ENCODE measurements around the gene ALDH5A1.

Gene ALDH5A1

DNA sequence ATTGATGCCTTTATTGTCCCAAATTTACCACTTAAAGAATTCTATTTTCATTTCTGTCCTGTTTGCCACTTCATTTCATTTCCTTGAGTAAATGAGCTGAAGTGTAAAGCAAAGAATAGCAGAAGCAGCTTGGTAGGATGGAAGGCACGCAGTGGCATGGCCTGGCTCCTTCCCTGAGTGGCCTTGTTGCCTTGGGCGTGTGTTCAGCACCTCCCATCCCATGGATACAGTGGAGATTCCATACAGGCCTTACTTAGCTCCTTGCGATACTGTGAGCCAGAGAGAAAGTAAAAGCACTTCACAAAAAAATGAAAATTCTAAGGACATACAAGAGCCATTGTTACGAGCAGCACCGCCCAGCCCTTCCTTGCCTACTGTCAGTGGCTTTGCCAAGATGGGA is 39.6 kb downstream of the ALDH5A1 start:
- DNase-seq = no peak

- no peak for DNase-seq
Measured at GRCh38 chr6:24535210-24535609, 40.4 kb downstream of the ALDH5A1 start.

- no peak for DNase-seq
Measured at GRCh38 chr6:24536466-24536865, 41.7 kb downstream of the ALDH5A1 start.

DNA sequence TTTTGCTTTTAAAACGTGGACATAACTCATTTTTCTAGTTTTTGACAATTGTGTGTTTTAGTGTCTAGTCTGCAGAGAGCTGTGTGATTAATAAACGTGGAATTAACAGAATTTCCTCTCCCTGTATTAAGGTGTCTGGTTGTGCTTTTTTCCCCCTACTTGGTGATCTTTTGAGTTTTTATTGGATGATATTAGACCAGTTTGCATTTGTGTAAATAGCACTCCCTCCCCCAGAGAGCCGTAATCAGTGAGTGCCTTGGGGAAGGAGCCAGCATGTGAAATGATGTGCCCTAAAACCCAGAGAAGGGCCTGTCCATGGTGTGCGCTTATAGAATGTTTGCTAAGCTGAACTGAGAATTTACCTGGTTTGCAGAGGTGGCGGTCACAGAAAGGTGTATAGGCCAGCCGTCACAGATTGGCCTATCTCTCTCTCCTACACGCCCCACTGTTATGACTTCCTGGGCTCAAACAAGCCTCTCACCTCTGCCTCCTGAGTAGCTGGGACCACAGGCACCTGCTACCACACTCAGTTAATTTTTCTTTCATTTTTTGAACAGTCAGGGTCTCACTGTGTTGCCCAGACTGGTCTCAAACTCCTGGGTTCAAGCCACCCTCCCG is 42.4 kb downstream of the ALDH5A1 start:
- DNase-seq = no peak

DNA sequence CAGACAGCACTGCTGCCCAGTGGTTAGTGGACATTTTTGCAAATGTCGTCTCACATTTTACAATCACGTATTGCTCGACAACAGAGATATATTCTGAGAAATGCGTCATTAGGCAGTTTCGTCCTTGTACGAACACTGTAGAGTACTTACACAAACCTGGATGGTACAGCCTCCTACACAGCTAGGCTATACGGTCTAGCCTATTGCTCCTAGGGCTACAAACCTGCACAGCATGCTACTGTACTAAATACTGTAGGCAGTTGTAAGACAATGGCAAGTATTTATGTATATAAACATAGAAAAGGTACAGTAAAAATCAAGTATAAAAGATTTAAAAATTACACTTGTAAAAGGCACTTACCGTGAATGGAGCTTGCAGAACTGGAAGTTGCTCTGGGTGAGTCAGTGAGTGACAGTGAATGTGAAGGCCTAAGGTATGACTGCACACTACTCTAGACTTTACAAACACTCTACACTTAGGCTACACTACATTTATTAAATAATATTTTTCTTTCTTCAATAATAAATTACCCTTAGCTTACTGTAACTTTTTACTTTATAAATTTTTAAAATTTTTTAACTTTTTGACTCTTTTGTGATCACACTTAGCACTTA is 43.1 kb downstream of the ALDH5A1 start:
- no peak for DNase-seq

DNA sequence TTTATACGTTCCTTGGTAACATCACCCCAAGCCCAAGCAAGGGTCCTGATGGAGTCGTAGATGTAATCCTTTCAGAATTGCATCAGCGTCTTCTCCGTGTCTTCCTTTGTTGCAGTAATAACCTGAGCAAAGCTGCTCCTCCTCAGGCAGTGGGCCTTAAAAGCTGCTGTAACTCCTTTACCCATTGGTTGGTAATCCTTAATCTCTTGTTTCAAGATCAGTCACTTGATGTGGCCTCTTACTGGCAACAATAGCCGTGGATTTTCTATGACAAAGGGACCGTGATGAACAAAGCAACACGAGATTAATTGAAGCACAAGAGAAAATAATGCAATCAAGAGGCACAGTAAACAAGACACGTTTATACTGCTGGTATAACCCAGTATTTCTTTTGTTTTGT is 44.6 kb downstream of the ALDH5A1 start:
- no peak for DNase-seq

DNA sequence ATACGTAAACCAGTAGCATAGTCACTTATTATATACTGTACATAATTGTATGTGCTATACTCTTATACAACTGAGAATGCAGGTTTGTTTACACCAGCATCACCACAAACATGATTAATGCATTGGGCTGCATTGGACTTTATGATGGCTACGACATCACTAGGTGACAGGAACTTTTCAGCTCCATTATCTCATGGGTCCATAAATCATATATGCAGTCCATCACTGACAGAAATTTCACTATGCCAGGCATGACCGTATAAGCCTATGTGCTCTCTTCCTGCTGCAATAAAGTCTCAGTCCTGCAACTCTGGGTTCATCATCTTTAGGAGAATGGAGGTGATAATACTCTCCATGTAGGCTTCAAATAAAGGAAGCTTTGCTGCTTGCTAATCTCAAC is 45.4 kb downstream of the ALDH5A1 start:
- no peak for DNase-seq

GRCh38 chr6:24543683-24544082 is 48.9 kb downstream of the ALDH5A1 start:
- no peak for DNase-seq

- no peak for DNase-seq
Measured at GRCh38 chr6:24545183-24545582, 50.4 kb downstream of the ALDH5A1 start.

GRCh38 chr6:24545691-24546090 is 50.9 kb downstream of the ALDH5A1 start:
- DNase-seq = no peak

DNA sequence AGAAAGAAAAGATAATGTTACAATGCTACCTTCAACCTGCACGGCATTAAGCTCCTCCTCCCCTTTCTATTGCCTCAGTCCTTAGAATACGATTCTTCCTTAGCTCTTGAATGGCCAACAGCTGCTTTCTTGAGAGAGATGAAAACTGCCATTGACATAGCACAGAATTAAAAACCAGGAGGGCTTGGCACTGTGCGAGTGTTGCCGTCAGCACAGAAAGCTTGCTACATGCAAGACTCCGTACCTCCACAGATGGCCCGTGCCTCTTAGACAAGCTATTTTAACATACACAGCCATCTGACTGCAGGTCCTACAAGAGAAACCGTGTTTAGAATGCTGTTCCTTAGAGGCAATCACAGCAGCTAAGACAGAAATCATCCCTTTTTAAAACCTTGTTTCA is 51.7 kb downstream of the ALDH5A1 start:
- no peak for DNase-seq

- DNase-seq = no peak
Measured at GRCh38 chr6:24547243-24547642, 52.5 kb downstream of the ALDH5A1 start.

- DNase-seq = no peak
Measured at GRCh38 chr6:24549158-24549557, 54.4 kb downstream of the ALDH5A1 start.

DNA sequence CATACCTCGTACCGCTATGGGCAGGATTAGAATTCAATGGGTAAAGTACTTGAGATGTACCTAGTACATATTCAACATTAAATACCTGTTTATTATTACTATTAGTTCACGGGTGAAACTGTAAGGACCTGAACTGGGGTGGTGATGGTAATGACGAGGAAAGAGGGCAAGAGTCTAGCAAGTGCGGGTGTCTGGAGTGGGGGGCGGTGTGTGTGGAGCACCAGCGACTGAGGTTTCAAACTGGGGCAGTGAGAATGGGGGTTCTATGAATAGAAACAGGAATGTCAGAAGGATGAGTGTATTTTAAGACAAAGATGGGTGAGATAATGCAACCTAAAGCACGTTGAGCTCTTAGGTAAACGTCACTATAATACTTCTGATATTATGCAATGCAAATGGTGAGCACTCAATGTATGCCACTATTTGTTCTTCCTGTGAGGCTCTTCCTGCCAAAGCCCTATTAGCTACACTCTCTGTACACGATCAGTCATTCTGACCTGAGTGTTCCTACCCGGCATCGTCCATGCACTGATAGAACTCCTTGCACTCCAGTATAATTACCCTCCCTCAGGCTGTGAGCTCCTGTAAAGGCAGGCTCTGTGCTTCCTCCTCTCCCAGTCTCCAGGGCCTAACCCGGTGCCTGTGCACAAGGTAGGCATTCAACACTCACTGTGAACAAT is 55.0 kb downstream of the ALDH5A1 start:
- DNase-seq = no peak

- no peak for DNase-seq
Measured at GRCh38 chr6:24551139-24551538, 56.4 kb downstream of the ALDH5A1 start.

GRCh38 chr6:24554474-24554873 is 59.7 kb downstream of the ALDH5A1 start:
- no peak for DNase-seq

DNA sequence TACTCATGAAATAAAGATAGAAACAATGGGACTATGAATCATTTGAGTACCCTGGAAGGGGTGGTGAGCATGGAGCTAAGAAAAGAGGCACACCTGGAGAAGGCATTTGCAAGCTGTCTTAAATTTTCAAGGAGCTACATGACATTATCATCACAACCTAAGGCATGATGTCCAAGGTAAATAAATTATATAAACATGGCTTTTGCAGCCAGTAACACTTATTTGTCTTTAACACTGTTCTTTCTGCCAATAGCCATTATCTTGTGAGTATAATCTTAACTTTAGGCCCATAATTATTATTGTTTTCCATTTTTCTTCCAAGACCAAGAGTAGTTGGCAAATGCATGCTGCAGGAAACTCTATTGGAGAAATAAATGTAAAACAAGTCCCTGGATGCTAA is 63.7 kb downstream of the ALDH5A1 start:
- no peak for DNase-seq

DNA sequence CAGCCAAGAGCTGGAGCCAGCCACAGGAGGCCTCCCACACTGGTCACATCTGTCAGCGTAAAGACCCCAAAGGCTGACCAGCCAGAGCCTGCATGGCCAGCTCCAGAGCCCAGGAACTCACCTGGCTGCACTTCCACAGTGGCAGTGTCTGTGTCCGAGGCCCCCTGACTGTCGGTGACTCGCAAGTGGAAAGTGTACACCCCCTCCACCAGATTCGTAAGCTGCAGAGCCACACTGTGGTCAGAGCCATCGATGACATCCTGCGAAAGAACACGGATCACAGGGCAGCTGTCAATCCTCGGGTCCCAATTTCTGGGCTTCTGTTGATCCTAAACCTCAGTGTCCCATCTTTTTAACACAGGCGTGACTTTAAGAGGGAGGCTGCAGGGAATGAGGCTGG is 69.3 kb downstream of the ALDH5A1 start:
- DNase-seq = no peak

- no peak for DNase-seq
Measured at GRCh38 chr6:24565196-24565595, 70.4 kb downstream of the ALDH5A1 start.

- no peak for DNase-seq
Measured at GRCh38 chr6:24566020-24566767, 71.4 kb downstream of the ALDH5A1 start.

DNA sequence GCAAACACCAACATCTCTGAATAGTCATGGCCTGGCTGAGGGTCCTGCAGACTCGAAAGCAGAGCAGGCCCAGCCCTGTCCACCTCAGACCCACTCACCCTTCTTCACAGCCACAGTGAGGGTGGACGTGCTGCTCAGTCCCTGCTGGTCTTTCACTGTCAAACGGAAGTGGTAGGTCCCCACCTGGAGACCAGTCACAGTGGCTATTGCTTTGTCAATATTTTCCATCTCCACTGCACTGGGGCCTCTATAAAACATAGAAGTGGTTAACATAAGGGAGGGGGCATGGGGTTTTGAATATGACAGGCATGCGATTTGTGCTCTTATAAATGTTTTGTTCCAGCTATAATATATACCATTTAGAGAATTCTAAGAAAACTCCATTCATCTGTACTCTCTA is 73.9 kb downstream of the ALDH5A1 start:
- no peak for DNase-seq

GRCh38 chr6:24569811-24570210 is 75.0 kb downstream of the ALDH5A1 start:
- no peak for DNase-seq

DNA sequence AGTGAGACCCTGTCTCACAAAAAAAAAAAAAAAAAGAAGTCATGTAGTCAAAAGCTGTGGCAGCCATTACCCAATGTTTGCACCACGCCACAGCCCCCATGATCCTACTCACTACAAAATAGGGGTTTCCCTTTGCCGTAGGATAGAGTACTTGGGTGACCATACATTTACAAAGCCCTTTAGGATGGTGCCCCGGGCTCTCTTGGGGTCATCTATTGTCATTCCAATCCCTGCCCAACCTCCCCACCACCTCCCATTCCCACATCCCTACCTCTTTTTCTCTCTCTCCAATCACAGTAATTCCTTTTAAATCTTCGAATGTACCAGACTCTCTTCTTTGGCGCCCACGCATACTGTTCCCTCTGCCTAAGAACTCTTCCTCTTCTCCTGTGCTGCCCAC is 76.6 kb downstream of the ALDH5A1 start:
- no peak for DNase-seq

DNA sequence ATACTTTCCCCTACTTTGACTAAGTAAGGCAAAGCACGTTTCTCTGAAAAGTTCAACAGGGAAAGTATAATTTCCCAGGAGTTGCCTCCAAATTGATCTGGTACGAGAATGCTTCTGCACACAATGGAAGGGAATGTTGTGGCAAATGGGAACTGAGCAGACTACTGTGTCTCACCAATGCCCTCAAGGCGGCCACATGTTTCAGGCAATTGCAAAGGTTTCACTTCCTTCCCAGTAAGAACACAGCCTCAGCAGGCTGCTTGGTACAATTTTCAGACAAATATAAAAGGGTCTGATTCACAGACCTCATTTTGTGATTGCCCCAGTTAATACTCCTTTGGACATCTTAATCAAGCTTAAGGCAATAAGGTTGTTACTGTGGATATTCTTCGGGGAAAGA is 80.0 kb downstream of the ALDH5A1 start:
- no peak for DNase-seq
